ENCODE measurements around the gene NOS3. TPM values are rescaled to one million over a fixed set of nuclear protein-coding genes. Genes with fewer than 3 reads are reported as not detected.
A peak's percentile ranks its signal among the peaks of the same experiment; 100 is the strongest.

NOS3 gene
- total RNA-seq, 2 donors from 2014 or later: 4.0 to 4.2 TPM

DNA sequence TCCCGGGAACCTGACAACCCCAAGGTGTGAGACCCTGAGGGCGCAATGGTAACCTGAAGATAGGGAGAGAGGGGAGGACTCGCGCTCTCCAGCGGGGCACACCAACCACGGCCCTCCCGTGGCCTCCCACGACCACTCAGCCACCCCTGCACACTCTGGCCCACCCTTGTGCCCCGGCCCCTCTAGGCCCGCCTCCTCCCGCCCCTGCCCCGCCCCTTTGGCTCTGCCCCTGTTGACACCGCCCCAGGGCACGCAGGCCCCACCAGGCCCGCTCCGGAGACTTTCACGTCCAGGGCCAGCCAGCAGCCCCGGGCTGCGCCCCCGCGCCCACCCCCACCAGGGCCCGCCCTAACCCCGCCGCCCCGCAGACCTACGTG lies 22.5 kb downstream of the NOS3 start:
- intact Hi-C loops (cut with DNase I): no loop called here
- TF ChIP-seq, protein P1, sequence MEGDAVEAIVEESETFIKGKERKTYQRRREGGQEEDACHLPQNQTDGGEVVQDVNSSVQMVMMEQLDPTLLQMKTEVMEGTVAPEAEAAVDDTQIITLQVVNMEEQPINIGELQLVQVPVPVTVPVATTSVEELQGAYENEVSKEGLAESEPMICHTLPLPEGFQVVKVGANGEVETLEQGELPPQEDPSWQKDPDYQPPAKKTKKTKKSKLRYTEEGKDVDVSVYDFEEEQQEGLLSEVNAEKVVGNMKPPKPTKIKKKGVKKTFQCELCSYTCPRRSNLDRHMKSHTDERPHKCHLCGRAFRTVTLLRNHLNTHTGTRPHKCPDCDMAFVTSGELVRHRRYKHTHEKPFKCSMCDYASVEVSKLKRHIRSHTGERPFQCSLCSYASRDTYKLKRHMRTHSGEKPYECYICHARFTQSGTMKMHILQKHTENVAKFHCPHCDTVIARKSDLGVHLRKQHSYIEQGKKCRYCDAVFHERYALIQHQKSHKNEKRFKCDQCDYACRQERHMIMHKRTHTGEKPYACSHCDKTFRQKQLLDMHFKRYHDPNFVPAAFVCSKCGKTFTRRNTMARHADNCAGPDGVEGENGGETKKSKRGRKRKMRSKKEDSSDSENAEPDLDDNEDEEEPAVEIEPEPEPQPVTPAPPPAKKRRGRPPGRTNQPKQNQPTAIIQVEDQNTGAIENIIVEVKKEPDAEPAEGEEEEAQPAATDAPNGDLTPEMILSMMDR (IDR thresholded peaks at IDR 0.05): no peak
- peak; percentile 36 for DNase-seq
- H3K4me3 ChIP-seq: peak overlapping the region; percentile 12
- no peak overlapping the region for H3K27ac ChIP-seq
- H3K9ac ChIP-seq (ENCODE audit: low read depth in 2 of 2, low read length in 2 of 2): no peak overlapping the region
- no peaks in the 10 kb centered on the region for H3K4me1 ChIP-seq
- H3K9me3 ChIP-seq: no peaks in the 10 kb centered on the region
- no peaks in the 10 kb centered on the region for H3K36me3 ChIP-seq
- H3K27me3 ChIP-seq: peaks cover 1% of the 10 kb centered on the region

DNA sequence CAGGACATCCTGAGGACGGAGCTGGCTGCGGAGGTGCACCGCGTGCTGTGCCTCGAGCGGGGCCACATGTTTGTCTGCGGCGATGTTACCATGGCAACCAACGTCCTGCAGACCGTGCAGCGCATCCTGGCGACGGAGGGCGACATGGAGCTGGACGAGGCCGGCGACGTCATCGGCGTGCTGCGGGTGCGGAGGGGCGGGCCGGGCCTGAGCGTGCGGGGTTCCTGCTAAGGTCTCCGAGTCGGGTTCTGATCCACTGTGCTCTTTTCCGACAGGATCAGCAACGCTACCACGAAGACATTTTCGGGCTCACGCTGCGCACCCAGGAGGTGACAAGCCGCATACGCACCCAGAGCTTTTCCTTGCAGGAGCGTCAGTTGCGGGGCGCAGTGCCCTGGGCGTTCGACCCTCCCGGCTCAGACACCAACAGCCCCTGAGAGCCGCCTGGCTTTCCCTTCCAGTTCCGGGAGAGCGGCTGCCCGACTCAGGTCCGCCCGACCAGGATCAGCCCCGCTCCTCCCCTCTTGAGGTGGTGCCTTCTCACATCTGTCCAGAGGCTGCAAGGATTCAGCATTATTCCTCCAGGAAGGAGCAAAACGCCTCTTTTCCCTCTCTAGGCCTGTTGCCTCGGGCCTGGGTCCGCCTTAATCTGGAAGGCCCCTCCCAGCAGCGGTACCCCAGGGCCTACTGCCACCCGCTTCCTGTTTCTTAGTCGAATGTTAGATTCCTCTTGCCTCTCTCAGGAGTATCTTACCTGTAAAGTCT lies 23.1 kb downstream of the NOS3 start:
- peaks cover 7% of the 10 kb centered on the region for H3K27me3 ChIP-seq
- no peak overlapping the region for H3K27ac ChIP-seq

DNA sequence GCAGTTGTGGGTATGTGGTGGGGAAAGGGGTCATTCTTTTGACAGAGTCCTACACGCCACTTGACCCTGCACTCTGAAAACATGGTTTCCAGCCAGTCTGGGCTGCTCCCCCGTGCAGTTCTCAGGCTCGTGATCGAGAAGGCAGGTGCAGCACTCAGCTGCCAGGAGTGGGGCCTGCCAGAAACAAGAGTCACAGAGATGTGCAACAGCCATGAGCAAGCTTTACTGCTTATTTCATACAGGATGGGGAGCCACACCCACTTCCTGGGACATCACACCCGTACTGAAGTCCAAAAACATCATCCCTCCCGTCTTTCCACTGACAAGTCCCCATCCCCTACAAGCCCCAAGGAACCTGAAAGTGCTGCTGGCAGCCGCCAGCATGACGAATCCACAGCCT lies 24.1 kb downstream of the NOS3 start:
- no peaks in the 10 kb centered on the region for H3K4me1 ChIP-seq
- TF ChIP-seq, protein P1 (IDR thresholded peaks at IDR 0.05): no peak
- no peaks in the 10 kb centered on the region for H3K9me3 ChIP-seq
- intact Hi-C loops (cut with DNase I): no loop called here
- no peaks in the 10 kb centered on the region for H3K36me3 ChIP-seq
- H3K4me3 ChIP-seq: no peak overlapping the region
- peaks cover 18% of the 10 kb centered on the region for H3K27me3 ChIP-seq
- peak; percentile 36 for DNase-seq
- no peak overlapping the region for H3K27ac ChIP-seq
- H3K9ac ChIP-seq (ENCODE audit: low read depth in 2 of 2, low read length in 2 of 2): no peak overlapping the region

More for the DNA sequence above, 23.1 kb downstream of the NOS3 start:
- H3K9me3 ChIP-seq: no peaks in the 10 kb centered on the region
- H3K36me3 ChIP-seq: no peaks in the 10 kb centered on the region
- DNase-seq: peak; percentile 74
- H3K4me3 ChIP-seq: peak overlapping the region; percentile 12
- peak overlapping the region in 1 of 2 donors; percentile 16 for H3K9ac ChIP-seq (ENCODE audit: low read depth in 2 of 2, low read length in 2 of 2)
- H3K4me1 ChIP-seq: no peaks in the 10 kb centered on the region
- TF ChIP-seq, protein P1 (IDR thresholded peaks at IDR 0.05): no peak
- intact Hi-C loops (cut with DNase I): no loop called here

DNA sequence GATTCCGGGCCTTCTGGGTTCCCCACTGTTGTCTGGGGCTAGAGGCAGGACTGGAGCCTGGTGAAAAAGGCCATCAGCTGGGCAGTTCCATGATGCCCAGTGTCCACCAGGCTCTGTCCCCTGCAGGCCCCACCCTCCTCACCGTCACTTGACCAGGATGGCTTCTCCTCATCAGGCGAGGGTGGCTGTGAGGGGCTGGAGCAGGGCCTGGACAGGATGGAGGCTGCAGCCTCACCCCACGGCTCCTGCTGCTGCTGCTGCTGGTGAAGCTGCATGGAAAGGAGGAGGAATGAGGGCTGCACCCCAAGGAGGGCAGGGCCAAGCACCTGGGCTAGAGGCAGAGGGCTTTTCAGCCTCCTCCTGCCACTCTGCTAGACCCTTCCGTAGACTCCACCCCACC lies 25.1 kb downstream of the NOS3 start:
- Histone ChIP-seq H3K27ac (no peak overlapping the region), H3K27me3 (peaks cover 19% of the 10 kb centered on the region), H3K9ac (ENCODE audit: low read depth in 2 of 2, low read length in 2 of 2) (no peak overlapping the region), H3K4me1 (no peaks in the 10 kb centered on the region), H3K9me3 (no peaks in the 10 kb centered on the region), H3K4me3 (no peak overlapping the region), H3K36me3 (no peaks in the 10 kb centered on the region)
- TF ChIP-seq, protein P1 (IDR thresholded peaks at IDR 0.05): no peak
- no peak for DNase-seq
- intact Hi-C loops (cut with DNase I): no loop called here

DNA sequence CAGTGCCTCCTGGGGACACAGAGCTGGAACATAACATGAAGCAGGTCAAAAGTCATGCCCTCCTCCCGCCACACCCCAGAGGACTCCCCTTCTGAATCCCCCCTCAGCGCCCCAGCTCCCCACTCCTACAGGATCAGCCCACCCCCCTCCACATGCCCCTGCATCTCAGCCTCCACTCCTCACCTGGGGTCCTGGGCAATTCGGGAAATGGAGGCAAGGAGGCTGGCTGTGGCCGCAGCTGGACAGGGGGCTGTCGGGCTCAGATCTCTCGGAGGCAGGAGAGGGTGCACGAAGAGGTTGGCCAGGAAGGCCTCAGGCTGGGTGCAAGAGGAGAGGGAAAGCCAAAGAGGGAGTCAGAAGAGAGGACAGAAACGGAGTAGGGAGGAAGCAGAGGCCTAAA lies 25.7 kb downstream of the NOS3 start:
- Histone ChIP-seq H3K27ac (no peak overlapping the region), H3K4me3 (no peak overlapping the region), H3K4me1 (no peaks in the 10 kb centered on the region), H3K9ac (ENCODE audit: low read depth in 2 of 2, low read length in 2 of 2) (no peak overlapping the region), H3K36me3 (no peaks in the 10 kb centered on the region), H3K9me3 (no peaks in the 10 kb centered on the region), H3K27me3 (peaks cover 19% of the 10 kb centered on the region)
- no peak for DNase-seq
- TF ChIP-seq, protein P1 (IDR thresholded peaks at IDR 0.05): no peak
- intact Hi-C loops (cut with DNase I): no loop called here

Measured in colonic mucosa (tissue), 4 donors.